GM12874 (cell line): ENCODE measurements around the gene TMBIM4.

ENCODE experiments used
- TF ChIP-seq, protein P1 (sequence below): IDR thresholded peaks from 2 replicates; pipeline ENCODE4 v1.5.1; 2011; ENCODE audit warnings: low read depth, mild to moderate bottlenecking, control low read depth, low read length, moderate library complexity; ENCODE audit not compliant: insufficient read depth

The TMBIM4 gene, protein sequence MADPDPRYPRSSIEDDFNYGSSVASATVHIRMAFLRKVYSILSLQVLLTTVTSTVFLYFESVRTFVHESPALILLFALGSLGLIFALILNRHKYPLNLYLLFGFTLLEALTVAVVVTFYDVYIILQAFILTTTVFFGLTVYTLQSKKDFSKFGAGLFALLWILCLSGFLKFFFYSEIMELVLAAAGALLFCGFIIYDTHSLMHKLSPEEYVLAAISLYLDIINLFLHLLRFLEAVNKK

DNA sequence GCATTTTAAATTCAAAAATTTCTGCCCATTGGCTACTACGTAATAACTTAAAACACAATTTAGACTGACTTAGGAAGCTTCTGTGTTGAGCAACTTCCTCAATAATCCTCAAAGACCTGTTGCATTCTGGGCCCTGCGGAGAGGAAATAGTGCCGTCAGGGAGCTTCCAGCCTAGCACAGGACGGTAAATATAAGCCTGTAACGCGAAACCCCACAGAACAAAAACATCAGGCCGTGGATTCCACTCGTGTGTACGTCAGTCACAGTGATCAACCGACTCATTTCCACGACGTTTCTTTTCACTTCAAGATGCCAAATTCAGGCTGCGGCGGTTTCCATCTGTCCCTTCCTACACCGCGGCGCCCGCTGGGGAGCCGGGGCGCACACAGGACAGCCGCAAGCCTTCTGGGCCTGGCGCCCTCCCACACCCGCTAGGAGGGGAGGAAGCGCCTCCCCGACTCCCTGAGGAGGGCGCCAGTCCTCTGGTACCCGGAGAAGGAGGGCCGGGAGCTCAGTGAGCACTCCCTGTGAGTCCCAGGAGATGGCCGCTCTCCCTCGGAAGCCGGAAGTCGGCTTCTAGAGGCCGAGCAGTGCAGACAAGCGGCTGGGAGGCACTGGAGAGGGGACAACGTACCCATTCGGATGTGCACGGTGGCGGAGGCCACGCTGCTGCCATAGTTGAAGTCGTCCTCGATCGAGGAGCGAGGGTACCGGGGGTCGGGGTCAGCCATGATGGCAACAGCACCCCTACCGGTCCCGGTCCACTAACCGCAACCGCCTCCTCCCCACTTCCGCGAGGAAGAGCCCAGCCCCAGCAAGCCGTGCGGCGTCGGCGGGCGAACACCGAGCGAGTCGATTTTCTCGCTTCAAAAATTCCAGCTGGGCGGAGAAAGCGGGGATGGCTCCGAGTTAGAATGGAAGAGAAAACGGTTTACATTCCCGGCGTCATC lies at the start of gene TMBIM4:
Gene TMBIM4 (minus strand): TSS at position 776 of the 950 bp plus-strand sequence. CDS start 45 bp downstream, at position 731.
- TF ChIP-seq, protein P1, sequence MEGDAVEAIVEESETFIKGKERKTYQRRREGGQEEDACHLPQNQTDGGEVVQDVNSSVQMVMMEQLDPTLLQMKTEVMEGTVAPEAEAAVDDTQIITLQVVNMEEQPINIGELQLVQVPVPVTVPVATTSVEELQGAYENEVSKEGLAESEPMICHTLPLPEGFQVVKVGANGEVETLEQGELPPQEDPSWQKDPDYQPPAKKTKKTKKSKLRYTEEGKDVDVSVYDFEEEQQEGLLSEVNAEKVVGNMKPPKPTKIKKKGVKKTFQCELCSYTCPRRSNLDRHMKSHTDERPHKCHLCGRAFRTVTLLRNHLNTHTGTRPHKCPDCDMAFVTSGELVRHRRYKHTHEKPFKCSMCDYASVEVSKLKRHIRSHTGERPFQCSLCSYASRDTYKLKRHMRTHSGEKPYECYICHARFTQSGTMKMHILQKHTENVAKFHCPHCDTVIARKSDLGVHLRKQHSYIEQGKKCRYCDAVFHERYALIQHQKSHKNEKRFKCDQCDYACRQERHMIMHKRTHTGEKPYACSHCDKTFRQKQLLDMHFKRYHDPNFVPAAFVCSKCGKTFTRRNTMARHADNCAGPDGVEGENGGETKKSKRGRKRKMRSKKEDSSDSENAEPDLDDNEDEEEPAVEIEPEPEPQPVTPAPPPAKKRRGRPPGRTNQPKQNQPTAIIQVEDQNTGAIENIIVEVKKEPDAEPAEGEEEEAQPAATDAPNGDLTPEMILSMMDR = peak; percentile 27

DNA sequence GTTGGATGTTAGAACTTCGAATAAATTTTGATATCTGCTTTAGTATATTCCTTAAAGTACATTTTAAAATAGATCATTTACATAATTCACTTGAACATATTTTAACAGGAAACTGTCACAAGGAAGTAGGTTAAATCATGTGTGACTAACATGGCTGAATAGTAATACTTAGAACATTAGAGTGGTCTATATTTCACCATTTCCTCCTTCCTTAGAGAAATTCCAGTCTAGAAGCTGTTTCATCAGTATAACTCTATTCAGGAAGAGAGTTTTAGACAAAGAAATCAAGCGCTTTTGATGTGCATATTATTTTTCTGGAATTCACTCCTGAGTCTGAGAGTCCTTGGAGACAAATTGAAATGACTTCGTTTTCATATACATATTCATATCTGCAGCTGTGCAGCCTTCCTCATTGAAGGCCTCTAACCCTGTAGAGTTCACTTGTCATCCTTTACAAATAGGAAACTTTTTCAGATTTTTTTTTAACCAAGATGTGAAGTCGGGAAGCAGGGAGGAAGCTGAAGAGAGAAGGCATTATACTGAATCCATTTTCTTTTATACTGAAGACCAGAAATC lies 47.6 kb upstream of the TMBIM4 start:
- TF ChIP-seq, protein P1 = no peak

DNA sequence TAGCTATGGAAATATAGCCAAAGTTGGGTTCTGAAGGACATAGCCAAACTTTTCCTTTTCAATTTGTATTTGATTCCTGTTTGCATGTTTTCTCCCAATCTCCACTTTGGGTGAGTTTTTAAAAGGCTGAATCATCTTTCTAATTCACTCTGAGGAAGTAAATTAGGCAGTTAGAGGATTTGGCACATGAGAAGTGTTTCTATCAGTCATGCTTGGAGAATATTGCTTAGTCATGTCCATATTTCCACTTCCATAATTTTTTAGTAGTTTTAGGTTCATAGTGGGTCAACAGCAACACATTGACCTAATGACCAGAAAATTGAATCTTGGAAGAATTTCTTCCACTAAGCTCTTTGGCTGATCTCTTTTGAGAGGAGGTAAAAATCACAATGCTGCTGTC lies 41.0 kb upstream of the TMBIM4 start:
- TF ChIP-seq, protein P1 = no peak

DNA sequence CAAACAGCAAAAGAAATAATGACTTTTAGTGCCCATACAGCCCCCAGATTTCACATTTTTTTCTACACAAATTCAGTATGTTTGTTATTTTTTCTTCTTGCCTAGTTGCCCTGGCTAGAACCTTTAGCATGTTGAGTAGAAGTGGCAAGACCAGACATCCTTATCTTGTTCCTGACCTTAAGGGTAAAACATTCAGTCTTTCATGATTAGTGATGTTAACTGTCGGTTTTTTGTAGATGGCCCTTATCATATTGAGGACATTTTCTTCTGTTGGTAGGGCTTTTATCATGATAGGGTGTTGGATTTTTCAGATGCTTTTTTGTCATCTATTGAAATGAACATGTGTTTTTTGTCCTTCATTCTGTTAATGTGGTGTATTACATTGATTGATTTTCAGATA lies 36.3 kb upstream of the TMBIM4 start:
- TF ChIP-seq, protein P1 = no peak

DNA sequence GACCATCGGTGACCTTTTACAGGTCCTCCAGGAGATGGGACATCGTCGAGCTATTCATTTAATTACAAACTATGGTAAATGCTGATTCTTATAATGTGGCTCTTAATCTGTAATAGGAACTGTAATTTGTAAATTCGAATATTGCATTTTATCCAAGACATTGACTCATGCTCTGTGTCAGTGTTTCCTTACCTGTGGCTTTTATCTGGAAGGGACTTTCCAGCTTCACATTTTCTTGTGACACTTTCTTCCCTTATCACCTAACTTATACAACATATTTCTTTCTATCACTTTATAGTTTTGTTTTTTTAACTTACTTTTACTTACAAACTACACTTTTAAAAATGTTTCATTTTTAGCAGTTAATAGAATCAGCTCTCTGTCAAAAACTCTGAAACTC lies 34.0 kb upstream of the TMBIM4 start:
- TF ChIP-seq, protein P1 = no peak

DNA sequence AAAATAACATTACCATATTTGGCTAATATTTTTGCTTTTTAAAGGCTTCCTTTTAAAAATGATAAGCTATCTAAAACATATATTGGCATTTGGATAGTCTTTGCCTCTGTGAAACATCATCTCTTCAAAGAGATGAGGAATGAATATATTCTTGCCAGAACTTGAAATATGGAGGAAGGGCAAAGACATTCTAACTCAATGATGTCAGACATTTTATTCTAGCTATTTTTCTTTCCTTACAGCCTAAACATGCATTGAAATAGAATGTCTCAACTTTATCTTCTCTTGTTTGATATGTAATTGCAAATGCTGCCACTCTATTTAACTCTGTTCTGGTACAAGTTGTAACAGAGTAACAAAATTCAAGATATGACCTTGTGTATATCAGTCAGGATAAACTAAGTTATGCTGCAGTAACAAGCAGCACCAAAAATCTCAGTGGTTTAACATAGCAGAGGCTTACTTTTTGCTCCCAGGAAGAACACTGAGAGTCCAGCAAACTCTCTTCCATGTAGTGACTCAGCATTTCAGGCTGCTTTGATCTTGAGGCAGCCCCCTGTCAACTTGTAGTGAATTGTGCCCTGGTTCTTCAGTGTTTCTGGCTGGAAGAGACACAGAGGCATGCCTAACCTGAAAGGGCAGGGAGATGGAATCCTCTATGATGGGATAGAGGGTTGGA lies 30.2 kb upstream of the TMBIM4 start:
- TF ChIP-seq, protein P1 = no peak

DNA sequence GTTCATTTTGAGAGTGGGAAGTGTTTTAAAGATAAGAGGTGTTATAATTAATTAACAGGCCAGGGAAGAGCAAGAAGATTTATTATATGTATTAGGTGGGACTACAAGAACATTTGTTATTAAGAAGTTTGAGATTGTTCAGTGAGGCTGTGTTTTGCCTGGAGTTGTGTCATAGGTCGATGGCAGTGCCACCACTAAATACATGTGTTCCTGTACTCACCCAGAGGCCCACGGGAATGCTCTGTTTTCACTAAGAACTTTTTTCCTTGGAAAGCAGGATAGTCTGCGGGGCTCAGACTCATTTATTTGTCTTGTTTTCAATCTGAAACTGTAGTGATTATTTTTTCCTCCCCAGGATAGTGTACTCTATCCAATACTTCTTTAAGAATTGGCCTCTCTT lies 29.3 kb upstream of the TMBIM4 start:
- TF ChIP-seq, protein P1 = no peak
